ENCODE results near the gene ITGB3BP. TPM values are rescaled to one million over a fixed set of nuclear protein-coding genes. Genes with fewer than 3 reads are reported as not detected.

ITGB3BP gene
- total RNA-seq, 1 donor from 2014 or later = 12.7 TPM

- Mint-ChIP-seq H3K27me3 (ENCODE audit: unreplicated experiment) (no peaks in the 10 kb centered on the region), H3K9me3 (ENCODE audit: unreplicated experiment) (no peaks in the 10 kb centered on the region), H3K27ac (ENCODE audit: unreplicated experiment) (no peak overlapping the region), H3K4me3 (ENCODE audit: unreplicated experiment) (no peak overlapping the region), H3K4me1 (ENCODE audit: low read depth, unreplicated experiment) (no peaks in the 10 kb centered on the region), H3K36me3 (ENCODE audit: unreplicated experiment) (no peaks in the 10 kb centered on the region)
- no peak for TF ChIP-seq CTCF (IDR thresholded peaks at IDR 0.05; ENCODE audit: partially characterized antibody, unreplicated experiment)
- DNase-seq = no peak
Measured at GRCh38 chr1:63405987-63406386, 117.0 kb downstream of the ITGB3BP start.

- Mint-ChIP-seq H3K27me3 (ENCODE audit: unreplicated experiment) (no peaks in the 10 kb centered on the region), H3K36me3 (ENCODE audit: unreplicated experiment) (no peaks in the 10 kb centered on the region), H3K4me1 (ENCODE audit: low read depth, unreplicated experiment) (no peaks in the 10 kb centered on the region), H3K27ac (ENCODE audit: unreplicated experiment) (no peak overlapping the region), H3K4me3 (ENCODE audit: unreplicated experiment) (no peak overlapping the region), H3K9me3 (ENCODE audit: unreplicated experiment) (no peaks in the 10 kb centered on the region)
- DNase-seq = no peak
- TF ChIP-seq CTCF (IDR thresholded peaks at IDR 0.05; ENCODE audit: partially characterized antibody, unreplicated experiment) = no peak
Measured at GRCh38 chr1:63405021-63405420, 118.0 kb downstream of the ITGB3BP start.

GRCh38 chr1:63403386-63403785, 119.6 kb downstream of the ITGB3BP start:
- Mint-ChIP-seq H3K4me1 (ENCODE audit: low read depth, unreplicated experiment) (no peaks in the 10 kb centered on the region), H3K4me3 (ENCODE audit: unreplicated experiment) (no peak overlapping the region), H3K9me3 (ENCODE audit: unreplicated experiment) (peaks cover 2% of the 10 kb centered on the region), H3K27me3 (ENCODE audit: unreplicated experiment) (no peaks in the 10 kb centered on the region), H3K36me3 (ENCODE audit: unreplicated experiment) (peaks cover 5% of the 10 kb centered on the region), H3K27ac (ENCODE audit: unreplicated experiment) (no peak overlapping the region)
- DNase-seq = no peak
- TF ChIP-seq CTCF (IDR thresholded peaks at IDR 0.05; ENCODE audit: partially characterized antibody, unreplicated experiment) = no peak

- H3K4me1 Mint-ChIP-seq (ENCODE audit: low read depth, unreplicated experiment) = no peaks in the 10 kb centered on the region
- DNase-seq = no peak
- H3K4me3 Mint-ChIP-seq (ENCODE audit: unreplicated experiment) = no peak overlapping the region
- H3K36me3 Mint-ChIP-seq (ENCODE audit: unreplicated experiment) = peaks cover 5% of the 10 kb centered on the region
- no peak overlapping the region for H3K27ac Mint-ChIP-seq (ENCODE audit: unreplicated experiment)
- TF ChIP-seq CTCF (IDR thresholded peaks at IDR 0.05; ENCODE audit: partially characterized antibody, unreplicated experiment) = no peak
- H3K27me3 Mint-ChIP-seq (ENCODE audit: unreplicated experiment) = no peaks in the 10 kb centered on the region
- H3K9me3 Mint-ChIP-seq (ENCODE audit: unreplicated experiment) = peaks cover 2% of the 10 kb centered on the region
Measured at GRCh38 chr1:63401945-63402344, 121.1 kb downstream of the ITGB3BP start.

Other genes starting within 250 kb of the ITGB3BP start
- 0.39 TPM for gene FOXD3, start 200.7 kb downstream of the ITGB3BP start, total RNA-seq (ENCODE audit: unreplicated experiment)
- 8.4 TPM for gene ALG6, start 155.6 kb downstream of the ITGB3BP start, total RNA-seq (ENCODE audit: unreplicated experiment)
- 6.6 TPM for gene EFCAB7, start 300 bp upstream of the ITGB3BP start, total RNA-seq (ENCODE audit: unreplicated experiment)
- gene PGM1, start 70.2 kb upstream of the ITGB3BP start, total RNA-seq (ENCODE audit: unreplicated experiment) = 3.6 TPM